SJSA1 (cell line): ENCODE measurements around the gene ALDH4A1. TPM values are rescaled to one million over a fixed set of nuclear protein-coding genes. Genes with fewer than 3 reads are reported as not detected.

Experiments used
- DNase-seq, 2 experiments: peaks; one replicate each; pipeline ENCODE4 v3.0.0-alpha.2; 2015 to 2020; ENCODE audit warnings: low spot score in 2 of 2, low read depth in 1 of 2
- H3K27ac ChIP-seq: fragments of 250-450 bp; sonication (Bioruptor Pico); 2 replicates; pipeline ENCODE4 v1.5.1; 2020; ENCODE audit warnings: mild to moderate bottlenecking, moderate library complexity
- H3K27me3 ChIP-seq: fragments of 250-450 bp; sonication (Bioruptor Pico); replicated peaks from 2 replicates; pipeline ENCODE4 v1.5.1; 2020; ENCODE audit warnings: mild to moderate bottlenecking, moderate library complexity
- H3K36me3 ChIP-seq: fragments of 250-450 bp; sonication (Bioruptor Pico); 2 replicates; pipeline ENCODE4 v1.5.1; 2020; ENCODE audit warnings: mild to moderate bottlenecking
- H3K4me1 ChIP-seq: fragments of 250-450 bp; sonication (Bioruptor Pico); replicated peaks from 2 replicates; pipeline ENCODE4 v1.6.1; 2021; ENCODE audit warnings: mild to moderate bottlenecking
- H3K4me3 ChIP-seq: fragments of 250-450 bp; sonication (Bioruptor Pico); 2 replicates; pipeline ENCODE4 v1.5.1; 2020; ENCODE audit warnings: mild to moderate bottlenecking
- H3K9me3 ChIP-seq: fragments of 250-450 bp; sonication (Bioruptor Pico); replicated peaks from 2 replicates; pipeline ENCODE4 v1.5.1; 2020; ENCODE audit warnings: mild to moderate bottlenecking
- total RNA-seq: library from RNA; depleted of rRNA; stranded (reverse); fragments of >200 nt; shearing (Covaris generic); gene quantifications from 2 replicates; pipeline ENCODE4 v1.2.3, GENCODE V29; 2014

ALDH4A1 gene
- total RNA-seq, 1 experiment from 2014 or later, result 10.8 TPM

DNA sequence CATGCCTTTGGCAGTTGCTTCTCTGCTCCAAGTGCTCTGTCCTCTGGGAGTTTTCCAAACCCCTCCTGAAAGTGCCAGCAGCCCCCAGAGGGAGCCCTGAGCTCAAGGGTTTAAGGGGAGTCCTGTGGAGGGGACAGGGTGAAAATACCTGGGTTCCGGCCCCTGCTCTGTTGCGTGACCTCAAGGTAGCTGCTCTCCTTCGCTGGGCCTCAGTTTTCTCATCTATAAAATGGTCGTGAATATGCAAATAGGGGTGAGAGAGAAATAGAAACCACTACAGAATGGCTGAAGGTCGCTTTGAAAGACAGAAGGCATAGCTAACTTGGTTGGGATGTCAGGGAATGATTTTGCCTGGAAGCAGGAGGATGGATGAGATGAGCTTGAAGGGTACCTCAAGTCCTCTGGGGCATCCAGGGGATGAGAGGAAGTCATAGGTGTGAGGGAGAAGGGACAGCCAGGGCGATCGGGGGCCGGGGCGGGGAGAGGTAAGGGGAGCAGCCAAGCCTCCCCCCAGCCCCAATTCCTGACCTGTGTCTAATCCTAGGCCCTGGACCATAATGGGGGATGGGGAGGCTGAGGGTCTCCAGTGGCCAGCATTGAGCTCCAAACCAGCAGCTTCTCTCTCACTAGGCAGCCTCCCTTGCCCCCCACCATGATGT, 41.7 kb upstream of the ALDH4A1 start:
- H3K4me1 ChIP-seq, result peaks cover 40% of the 10 kb centered on the region
- no peaks in the 10 kb centered on the region for H3K9me3 ChIP-seq
- H3K27me3 ChIP-seq, result no peaks in the 10 kb centered on the region
- no peak for DNase-seq
- H3K36me3 ChIP-seq, result no peaks in the 10 kb centered on the region
- no peak overlapping the region for H3K27ac ChIP-seq
- no peak overlapping the region for H3K4me3 ChIP-seq

DNA sequence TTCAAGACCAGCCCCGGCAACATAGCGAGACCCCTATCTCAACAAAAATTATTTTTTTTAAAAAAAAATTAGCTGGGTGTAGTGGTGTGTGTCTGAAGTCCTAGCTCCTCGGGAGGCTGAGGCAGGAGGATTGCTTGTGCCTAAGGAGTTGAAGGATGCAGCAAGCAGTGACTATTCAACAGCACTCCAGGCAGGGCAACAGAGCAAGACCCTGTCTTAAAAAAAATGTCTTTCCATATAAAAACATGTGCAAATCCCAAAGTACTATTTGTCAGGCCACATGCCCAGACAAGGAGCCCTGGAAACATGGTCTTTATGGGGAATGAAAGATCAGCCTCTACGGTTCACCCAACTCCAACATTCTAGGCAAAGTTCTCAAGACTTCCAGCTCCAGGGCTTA, 40.8 kb upstream of the ALDH4A1 start:
- no peak overlapping the region for H3K27ac ChIP-seq
- DNase-seq, result no peak
- H3K9me3 ChIP-seq, result no peaks in the 10 kb centered on the region
- H3K36me3 ChIP-seq, result no peaks in the 10 kb centered on the region
- peaks cover 40% of the 10 kb centered on the region for H3K4me1 ChIP-seq
- H3K27me3 ChIP-seq, result no peaks in the 10 kb centered on the region
- no peak overlapping the region for H3K4me3 ChIP-seq

DNA sequence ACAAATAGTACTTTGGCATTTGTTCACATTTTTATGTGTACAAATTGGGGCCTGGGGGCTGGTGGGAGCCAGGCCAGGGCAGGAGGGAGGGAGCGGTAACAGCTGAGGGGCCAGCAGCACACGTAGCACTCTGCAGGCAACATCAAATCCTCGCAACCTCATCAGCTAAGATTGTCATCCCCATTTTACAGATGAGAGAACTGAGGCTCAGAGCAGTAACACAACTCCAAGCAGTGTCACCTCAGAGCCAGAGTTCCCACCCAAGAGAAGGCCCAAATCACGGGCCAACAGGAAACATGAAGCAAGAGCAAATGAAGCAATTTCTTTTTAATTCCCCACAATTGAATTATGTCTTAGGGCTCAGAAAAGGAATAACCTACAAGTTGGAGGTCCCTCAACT, 40.0 kb upstream of the ALDH4A1 start:
- DNase-seq, result no peak
- H3K27ac ChIP-seq, result 0 out of 2 replicates have a peak overlapping the region, but pooled peaks have one; percentile 36

DNA sequence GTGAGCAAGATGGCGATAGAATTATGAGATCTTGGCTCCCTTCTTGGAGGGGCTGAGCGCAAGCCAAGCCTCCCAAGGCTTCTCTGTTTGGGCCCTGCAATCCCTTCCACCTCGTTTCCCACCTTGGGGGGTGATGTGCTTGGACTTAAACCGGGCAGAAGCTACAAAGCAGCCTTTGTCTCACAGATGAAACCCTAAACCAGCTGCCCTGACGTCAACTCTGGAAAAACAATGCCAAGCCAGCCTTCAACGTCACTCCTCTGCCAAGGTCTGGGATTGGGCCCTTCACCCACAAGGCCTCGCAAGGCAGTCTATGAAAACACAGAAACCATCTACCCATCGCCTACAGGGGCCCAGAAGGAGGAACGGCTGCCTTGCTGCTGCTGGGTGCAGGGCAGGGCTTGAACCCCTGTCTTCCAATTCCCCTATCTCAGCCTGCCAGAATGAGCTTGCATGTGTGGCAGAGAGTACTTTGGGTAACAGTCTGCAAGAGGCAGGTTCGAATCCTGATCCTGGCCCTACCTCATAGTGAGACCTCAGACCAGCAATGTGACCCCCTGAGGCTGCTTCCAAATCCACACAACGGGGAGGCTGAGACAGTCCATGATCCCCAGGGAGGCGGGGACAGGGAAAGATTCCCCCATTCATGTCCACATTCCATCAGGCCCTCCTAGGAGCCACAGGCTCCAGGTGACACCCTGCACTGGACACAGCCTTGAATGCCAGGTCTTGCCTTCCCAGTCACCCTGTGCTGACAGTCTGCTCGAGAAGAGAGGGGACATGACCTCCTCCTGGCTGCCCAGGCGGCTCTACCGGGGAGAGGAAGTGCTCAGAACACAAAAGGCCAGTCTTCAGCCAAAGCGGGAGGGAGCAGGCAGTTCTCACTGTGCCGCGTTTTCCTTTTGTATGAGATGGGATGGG, 39.1 kb upstream of the ALDH4A1 start:
- H3K36me3 ChIP-seq, result no peaks in the 10 kb centered on the region

More for the DNA sequence above, 40.0 kb upstream of the ALDH4A1 start:
- H3K4me3 ChIP-seq, result no peak overlapping the region
- no peaks in the 10 kb centered on the region for H3K9me3 ChIP-seq
- H3K36me3 ChIP-seq, result no peaks in the 10 kb centered on the region
- no peaks in the 10 kb centered on the region for H3K27me3 ChIP-seq
- peaks cover 36% of the 10 kb centered on the region for H3K4me1 ChIP-seq

GRCh38 chr1:18940303-18941020, 38.1 kb upstream of the ALDH4A1 start:
- Histone ChIP-seq H3K27me3 (no peaks in the 10 kb centered on the region), H3K36me3 (no peaks in the 10 kb centered on the region), H3K4me1 (peaks cover 36% of the 10 kb centered on the region), H3K4me3 (no peak overlapping the region), H3K9me3 (no peaks in the 10 kb centered on the region), H3K27ac (0 out of 2 replicates have a peak overlapping the region, but pooled peaks have one; percentile 31)
- DNase-seq, result no peak

More for the DNA sequence above, 39.1 kb upstream of the ALDH4A1 start:
- Histone ChIP-seq H3K9me3 (no peaks in the 10 kb centered on the region), H3K27me3 (no peaks in the 10 kb centered on the region), H3K27ac (peak overlapping the region; percentile 36), H3K4me1 (peaks cover 36% of the 10 kb centered on the region), H3K4me3 (no peak overlapping the region)
- DNase-seq, result peak; percentile 63 to 64

DNA sequence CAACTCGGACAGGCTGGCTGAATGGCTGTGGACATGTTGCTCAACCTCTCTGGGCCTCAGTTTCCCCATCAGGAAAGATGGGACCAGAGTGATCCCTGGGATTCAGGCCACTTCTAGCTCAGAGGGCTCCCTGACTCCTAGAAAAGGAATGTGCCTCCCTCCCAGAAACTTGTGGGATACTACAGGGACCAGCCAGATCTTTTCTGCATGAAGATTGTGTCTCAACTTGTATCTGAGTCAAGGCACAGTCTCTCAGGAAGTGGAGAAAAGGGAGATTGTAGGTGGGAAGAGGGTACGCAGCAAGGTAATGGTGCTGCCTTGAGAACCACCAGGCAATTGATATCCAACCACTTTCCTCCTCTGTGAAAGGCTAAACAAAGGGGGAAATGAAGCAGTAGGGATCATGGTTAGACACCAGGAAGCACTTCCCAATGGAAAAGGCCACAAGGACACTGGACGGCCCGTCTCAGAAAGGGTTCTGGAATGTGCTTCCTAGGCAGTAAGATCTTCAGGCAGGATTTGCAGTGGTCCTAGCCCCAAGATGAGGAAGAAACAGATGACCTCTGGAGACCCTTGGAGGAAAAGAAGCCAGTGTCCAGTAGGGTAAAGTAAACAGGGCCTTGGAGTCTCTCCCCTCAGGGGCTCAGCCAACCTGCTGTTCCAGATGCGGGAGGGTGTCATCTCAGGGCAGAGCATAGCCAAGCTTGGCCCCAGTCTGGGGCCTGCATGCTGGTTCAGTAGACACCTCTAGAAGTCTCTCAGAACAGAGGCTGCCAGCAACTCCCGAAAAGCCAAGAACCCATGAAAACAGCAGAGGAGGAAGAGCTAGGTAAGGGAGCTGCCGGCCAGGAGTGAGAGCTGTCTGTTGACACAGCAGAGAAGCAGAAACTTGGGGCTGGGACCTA, 37.3 kb upstream of the ALDH4A1 start:
- Histone ChIP-seq H3K27me3 (no peaks in the 10 kb centered on the region), H3K27ac (no peak overlapping the region), H3K36me3 (no peaks in the 10 kb centered on the region), H3K9me3 (no peaks in the 10 kb centered on the region), H3K4me1 (peaks cover 36% of the 10 kb centered on the region), H3K4me3 (no peak overlapping the region)
- DNase-seq, result no peak

DNA sequence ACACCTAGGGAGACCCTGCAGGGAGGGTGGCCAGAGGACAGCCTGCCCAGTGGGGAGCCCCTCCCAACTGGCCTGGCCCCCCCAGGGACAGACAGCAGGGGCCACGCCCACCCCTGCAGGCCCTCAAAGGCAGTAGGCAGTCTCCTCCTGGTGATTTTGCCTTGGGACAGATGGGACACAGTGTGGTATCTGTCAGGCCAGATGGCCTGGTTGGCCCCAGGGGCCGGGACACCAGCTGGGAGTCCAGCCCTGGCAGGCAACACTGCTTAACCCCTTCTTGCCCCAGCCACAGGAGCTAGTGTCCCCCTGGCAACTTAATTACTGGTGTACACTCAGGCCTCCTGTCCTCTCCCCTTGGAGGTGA, 36.3 kb upstream of the ALDH4A1 start:
- DNase-seq, result no peak
- Histone ChIP-seq H3K9me3 (no peaks in the 10 kb centered on the region), H3K36me3 (no peaks in the 10 kb centered on the region), H3K27ac (no peak overlapping the region), H3K27me3 (no peaks in the 10 kb centered on the region), H3K4me3 (no peak overlapping the region), H3K4me1 (peaks cover 36% of the 10 kb centered on the region)

DNA sequence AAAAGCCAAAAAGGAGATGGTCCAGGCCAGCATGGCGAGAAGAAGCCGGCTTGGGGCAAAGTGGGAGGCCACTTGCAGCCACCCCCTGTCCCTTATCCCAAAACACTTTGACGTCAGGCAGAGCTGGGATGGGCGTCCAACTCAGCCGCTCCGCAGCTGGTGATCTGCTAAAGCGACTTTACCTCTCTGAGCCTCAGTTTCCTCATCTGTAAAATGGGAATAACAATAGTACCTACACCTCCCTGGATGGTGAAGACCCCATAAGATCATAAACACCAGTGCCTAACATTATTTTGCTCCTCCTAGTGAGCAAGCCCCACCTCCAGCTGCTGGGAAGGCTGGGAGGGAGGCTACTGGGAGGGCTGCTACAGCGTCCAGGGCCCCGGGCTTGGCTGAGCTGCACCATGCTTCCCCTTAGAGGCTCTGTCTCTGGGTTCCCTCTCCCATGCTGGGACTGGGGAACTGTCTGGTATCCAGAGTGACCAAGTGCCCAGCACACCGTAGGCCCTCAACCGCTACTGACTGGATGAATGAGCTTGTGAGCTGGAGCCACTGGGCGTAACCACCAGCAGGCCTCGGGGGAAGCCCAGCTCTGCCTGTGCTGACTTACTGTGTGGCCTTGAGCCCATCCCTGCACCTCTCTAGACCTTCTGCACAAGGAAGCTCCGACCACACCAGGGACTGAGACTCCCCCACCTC, 35.8 kb upstream of the ALDH4A1 start:
- H3K4me1 ChIP-seq, result peaks cover 36% of the 10 kb centered on the region
- H3K36me3 ChIP-seq, result no peaks in the 10 kb centered on the region
- no peak overlapping the region for H3K4me3 ChIP-seq
- H3K27ac ChIP-seq, result no peak overlapping the region
- DNase-seq, result peak in 1 of 2 experiments; percentile 38
- H3K9me3 ChIP-seq, result no peaks in the 10 kb centered on the region
- no peaks in the 10 kb centered on the region for H3K27me3 ChIP-seq

DNA sequence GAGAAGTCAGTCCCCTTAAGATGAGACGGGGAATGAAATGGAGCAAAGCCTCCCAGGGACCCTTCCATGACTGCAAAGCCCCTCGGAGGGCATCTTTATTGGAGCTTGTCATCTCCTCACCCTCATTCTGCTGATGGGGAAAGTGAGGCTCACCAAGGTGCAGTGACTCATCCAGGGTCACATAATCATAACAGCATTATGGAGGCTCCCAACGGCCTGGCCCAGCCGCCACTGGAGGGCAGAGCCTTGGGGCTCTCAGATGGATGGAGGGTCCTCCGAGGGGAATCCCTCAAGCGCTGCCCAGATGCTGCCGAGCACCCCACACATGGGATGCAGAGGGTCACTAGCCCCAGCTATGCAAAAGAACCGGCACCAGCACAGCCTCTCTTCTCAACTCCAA, 35.2 kb upstream of the ALDH4A1 start:
- Histone ChIP-seq H3K9me3 (no peaks in the 10 kb centered on the region), H3K4me3 (no peak overlapping the region), H3K4me1 (peaks cover 36% of the 10 kb centered on the region), H3K27me3 (no peaks in the 10 kb centered on the region), H3K27ac (no peak overlapping the region), H3K36me3 (no peaks in the 10 kb centered on the region)
- no peak for DNase-seq

DNA sequence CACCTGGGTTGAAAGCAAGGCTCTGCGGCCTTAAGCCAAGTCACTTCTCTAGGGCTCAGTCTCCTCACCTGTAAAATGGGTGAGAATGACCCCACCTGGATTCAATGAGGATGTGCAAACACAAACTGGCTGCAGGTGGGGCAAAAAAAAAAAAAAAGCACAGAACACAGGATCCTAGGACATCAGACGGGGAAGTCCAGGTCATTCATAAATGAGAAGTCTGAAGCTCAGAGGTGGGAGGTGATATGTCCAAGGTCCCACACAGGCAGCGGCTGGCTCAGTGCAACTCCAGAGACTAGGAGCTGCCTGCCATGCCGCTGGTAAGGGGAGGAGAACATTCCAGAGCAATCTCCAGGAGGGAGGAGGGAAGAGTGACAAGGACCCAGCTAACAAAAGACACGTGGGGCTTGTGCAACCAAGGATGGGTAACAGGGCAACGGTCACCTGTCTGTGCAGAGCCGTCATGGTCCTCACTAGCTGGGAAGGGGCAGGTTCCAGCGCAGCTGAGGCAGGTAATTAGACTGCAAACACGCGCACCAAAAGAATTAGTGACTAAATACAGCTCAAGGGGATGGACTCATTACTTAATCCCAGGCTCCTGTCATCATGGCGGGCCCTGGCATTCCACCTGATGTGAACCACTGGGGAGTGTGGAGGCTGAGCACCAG, 34.6 kb upstream of the ALDH4A1 start:
- DNase-seq, result no peak
- H3K36me3 ChIP-seq, result no peaks in the 10 kb centered on the region
- H3K4me3 ChIP-seq, result no peak overlapping the region
- H3K9me3 ChIP-seq, result no peaks in the 10 kb centered on the region
- no peaks in the 10 kb centered on the region for H3K27me3 ChIP-seq
- H3K27ac ChIP-seq, result no peak overlapping the region
- peaks cover 30% of the 10 kb centered on the region for H3K4me1 ChIP-seq

- Histone ChIP-seq H3K27ac (no peak overlapping the region), H3K9me3 (no peaks in the 10 kb centered on the region), H3K27me3 (no peaks in the 10 kb centered on the region), H3K36me3 (no peaks in the 10 kb centered on the region), H3K4me3 (no peak overlapping the region), H3K4me1 (peaks cover 25% of the 10 kb centered on the region)
- no peak for DNase-seq
Measured at GRCh38 chr1:18936471-18936813, 34.1 kb upstream of the ALDH4A1 start.

GRCh38 chr1:18934205-18935000, 32.0 kb upstream of the ALDH4A1 start:
- Histone ChIP-seq H3K4me1 (peaks cover 25% of the 10 kb centered on the region), H3K9me3 (no peaks in the 10 kb centered on the region), H3K27ac (no peak overlapping the region), H3K4me3 (no peak overlapping the region), H3K36me3 (no peaks in the 10 kb centered on the region), H3K27me3 (no peaks in the 10 kb centered on the region)
- DNase-seq, result no peak
